Endothelial cell (in vitro differentiated cells): ENCODE measurements around the gene ICE1. TPM values are rescaled to one million over a fixed set of nuclear protein-coding genes. Genes with fewer than 3 reads are reported as not detected.

Experiments
- DNase-seq: peaks from one replicate; pipeline ENCODE4 v3.0.0; 2021; ENCODE audit warnings: low spot score
- H3K27ac Mint-ChIP-seq: one replicate; pipeline ENCODE4 v1.8.0; 2021; ENCODE audit warnings: mixed read lengths, inconsistent platforms; ENCODE audit not compliant: unreplicated experiment
- H3K27me3 Mint-ChIP-seq: one replicate; pipeline ENCODE4 v1.8.0; 2021; ENCODE audit warnings: mild to moderate bottlenecking, moderate library complexity, mixed read lengths, inconsistent platforms; ENCODE audit not compliant: unreplicated experiment
- H3K36me3 Mint-ChIP-seq: one replicate; pipeline ENCODE4 v1.8.0; 2021; ENCODE audit warnings: mild to moderate bottlenecking, low read depth, mixed read lengths, inconsistent platforms; ENCODE audit not compliant: unreplicated experiment
- H3K4me1 Mint-ChIP-seq: one replicate; pipeline ENCODE4 v1.8.0; 2021; ENCODE audit warnings: mild to moderate bottlenecking, mixed read lengths, inconsistent platforms; ENCODE audit not compliant: unreplicated experiment
- H3K4me3 Mint-ChIP-seq: one replicate; pipeline ENCODE4 v1.8.0; 2021; ENCODE audit warnings: mild to moderate bottlenecking, mixed read lengths, inconsistent platforms; ENCODE audit not compliant: unreplicated experiment
- H3K9me3 Mint-ChIP-seq: one replicate; pipeline ENCODE4 v1.8.0; 2021; ENCODE audit warnings: mixed read lengths, inconsistent platforms; ENCODE audit not compliant: unreplicated experiment
- total RNA-seq: library from RNA; stranded (reverse); fragmentation: NEBNext Ultra II Directional; extraction: Animal tissue kit (Norgen Biotek cat#: 25700); gene quantifications from one replicate; pipeline ENCODE4 v1.2.1, GENCODE V29; 2021; ENCODE audit not compliant: unreplicated experiment
- TF ChIP-seq, protein P1 (sequence below): fragments of 200-600 bp; sonication (generic); IDR thresholded peaks from one replicate; pipeline ENCODE4 v1.5.0; 2021; ENCODE audit warnings: antibody characterized with exemption; ENCODE audit not compliant: unreplicated experiment

ICE1 gene
- total RNA-seq, 1 donor from 2014 or later: 34.9 TPM

DNA sequence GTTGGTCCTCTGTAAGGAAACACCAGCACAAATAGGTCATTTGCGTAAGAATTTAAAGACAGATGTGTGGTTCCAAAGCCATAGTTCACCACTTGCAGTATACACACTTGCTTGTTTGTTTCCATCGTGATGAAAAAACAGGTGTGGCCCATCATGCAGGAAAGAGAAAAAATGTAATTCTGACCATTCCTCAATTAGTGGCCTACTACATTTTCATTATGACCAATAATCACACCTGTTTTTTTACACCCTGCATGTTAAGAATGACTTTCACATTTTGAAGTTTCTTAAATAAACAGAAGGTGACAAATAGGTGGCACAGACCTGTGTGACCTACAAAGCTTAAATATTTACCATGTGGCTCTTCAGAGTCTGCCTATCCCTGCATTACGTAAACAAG is 2.2 kb upstream of the ICE1 start:
- TF ChIP-seq, protein P1, sequence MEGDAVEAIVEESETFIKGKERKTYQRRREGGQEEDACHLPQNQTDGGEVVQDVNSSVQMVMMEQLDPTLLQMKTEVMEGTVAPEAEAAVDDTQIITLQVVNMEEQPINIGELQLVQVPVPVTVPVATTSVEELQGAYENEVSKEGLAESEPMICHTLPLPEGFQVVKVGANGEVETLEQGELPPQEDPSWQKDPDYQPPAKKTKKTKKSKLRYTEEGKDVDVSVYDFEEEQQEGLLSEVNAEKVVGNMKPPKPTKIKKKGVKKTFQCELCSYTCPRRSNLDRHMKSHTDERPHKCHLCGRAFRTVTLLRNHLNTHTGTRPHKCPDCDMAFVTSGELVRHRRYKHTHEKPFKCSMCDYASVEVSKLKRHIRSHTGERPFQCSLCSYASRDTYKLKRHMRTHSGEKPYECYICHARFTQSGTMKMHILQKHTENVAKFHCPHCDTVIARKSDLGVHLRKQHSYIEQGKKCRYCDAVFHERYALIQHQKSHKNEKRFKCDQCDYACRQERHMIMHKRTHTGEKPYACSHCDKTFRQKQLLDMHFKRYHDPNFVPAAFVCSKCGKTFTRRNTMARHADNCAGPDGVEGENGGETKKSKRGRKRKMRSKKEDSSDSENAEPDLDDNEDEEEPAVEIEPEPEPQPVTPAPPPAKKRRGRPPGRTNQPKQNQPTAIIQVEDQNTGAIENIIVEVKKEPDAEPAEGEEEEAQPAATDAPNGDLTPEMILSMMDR: no peak
- Mint-ChIP-seq H3K4me3 (no peak overlapping the region), H3K27me3 (peaks cover 14% of the 10 kb centered on the region), H3K4me1 (peaks cover 24% of the 10 kb centered on the region), H3K27ac (no peak overlapping the region), H3K36me3 (peaks cover 3% of the 10 kb centered on the region), H3K9me3 (no peaks in the 10 kb centered on the region)
- DNase-seq: no peak

GRCh38 chr5:5421149-5421960 is 1.1 kb upstream of the ICE1 start:
- Mint-ChIP-seq H3K4me1 (peaks cover 24% of the 10 kb centered on the region), H3K9me3 (no peaks in the 10 kb centered on the region), H3K36me3 (peaks cover 3% of the 10 kb centered on the region), H3K4me3 (peak overlapping the region; percentile 89), H3K27me3 (peaks cover 11% of the 10 kb centered on the region), H3K27ac (peak overlapping the region; percentile 40)
- DNase-seq: peak; percentile 9
- TF ChIP-seq, protein P1: no peak

DNA sequence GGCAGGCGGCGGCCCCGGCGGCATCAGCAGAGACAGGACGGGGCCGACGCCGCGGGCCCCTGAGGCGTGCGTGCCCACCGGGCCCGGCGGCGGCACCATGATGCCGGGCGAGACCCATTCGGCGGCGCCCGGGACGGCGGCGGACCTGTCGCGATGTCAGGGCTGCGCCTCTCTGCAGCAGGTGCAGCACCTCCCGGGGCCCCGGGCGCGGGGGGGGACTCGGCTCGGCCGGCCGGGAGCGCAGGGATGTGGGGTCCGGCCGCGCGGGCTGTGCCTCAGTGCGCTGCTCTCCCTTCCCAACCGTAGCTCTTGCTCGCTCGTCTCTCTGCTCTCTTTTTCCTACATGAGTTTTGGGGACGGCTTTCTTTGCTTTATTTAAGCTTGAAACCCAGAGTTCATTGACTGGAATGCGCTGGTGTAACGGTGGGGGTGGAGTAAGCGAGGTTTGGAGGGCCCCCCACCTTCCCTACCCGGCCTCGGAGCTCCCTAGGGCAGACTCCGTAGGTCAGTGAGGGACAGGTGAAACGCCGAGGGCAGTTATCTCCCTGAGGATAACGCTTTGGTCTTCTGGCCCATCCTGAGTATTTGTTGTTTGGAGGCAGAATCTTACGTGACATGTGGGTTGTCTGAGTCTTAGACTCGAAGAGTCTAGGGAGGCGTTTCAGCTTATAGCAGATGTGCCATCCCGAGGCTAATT is 490 bp downstream of the ICE1 start:
- Mint-ChIP-seq H3K9me3 (no peaks in the 10 kb centered on the region), H3K4me3 (no peak overlapping the region), H3K36me3 (no peaks in the 10 kb centered on the region), H3K27ac (peak overlapping the region; percentile 86), H3K27me3 (peaks cover 8% of the 10 kb centered on the region), H3K4me1 (peaks cover 21% of the 10 kb centered on the region)
- TF ChIP-seq, protein P1: no peak
- DNase-seq: no peak

DNA sequence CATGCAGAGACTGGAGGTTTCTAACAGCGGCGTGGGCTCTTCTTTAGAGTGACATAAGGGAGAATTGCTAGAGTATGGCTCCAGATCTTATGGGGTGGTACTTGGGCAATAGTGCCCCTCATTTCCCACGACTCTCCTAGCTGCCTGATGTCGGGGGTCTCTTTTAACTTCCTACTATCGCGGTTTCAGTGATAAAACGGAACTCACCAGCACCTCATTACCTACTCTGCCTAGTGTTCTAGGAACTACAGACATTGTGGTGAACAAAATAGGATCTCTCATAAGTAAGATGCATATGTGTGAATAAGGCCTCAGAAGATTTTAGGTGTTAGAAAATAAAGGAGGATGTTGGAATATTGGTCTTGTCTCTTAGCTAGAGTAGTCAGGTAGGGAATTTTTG is 1.1 kb downstream of the ICE1 start:
- Mint-ChIP-seq H3K4me3 (no peak overlapping the region), H3K9me3 (no peaks in the 10 kb centered on the region), H3K4me1 (peaks cover 16% of the 10 kb centered on the region), H3K36me3 (no peaks in the 10 kb centered on the region), H3K27ac (no peak overlapping the region), H3K27me3 (peaks cover 8% of the 10 kb centered on the region)
- TF ChIP-seq, protein P1: no peak
- DNase-seq: no peak

DNA sequence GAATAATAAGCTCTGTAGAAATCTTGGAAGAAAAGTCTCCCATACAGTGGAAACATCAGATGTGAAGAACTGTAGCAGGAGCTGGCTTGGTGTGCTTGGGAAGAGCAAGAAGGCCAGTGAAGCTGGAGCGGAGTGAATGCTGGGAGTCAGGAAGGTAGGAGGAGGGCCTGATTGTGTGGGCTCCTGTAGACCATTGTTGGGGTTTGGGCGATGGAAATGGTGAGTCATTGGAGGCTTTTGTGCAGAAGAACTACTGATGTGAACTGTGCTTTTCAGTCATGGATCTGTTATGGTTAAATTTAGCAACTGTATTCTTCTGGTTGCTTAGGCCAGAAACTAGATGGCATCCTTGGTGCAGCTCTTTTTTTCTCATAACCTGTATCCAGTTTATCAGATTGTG is 2.3 kb downstream of the ICE1 start:
- DNase-seq: no peak
- H3K4me3 Mint-ChIP-seq: no peak overlapping the region

More for the DNA sequence above, 2.3 kb downstream of the ICE1 start:
- peaks cover 24% of the 10 kb centered on the region for H3K4me1 Mint-ChIP-seq
- H3K9me3 Mint-ChIP-seq: no peaks in the 10 kb centered on the region
- no peak overlapping the region for H3K27ac Mint-ChIP-seq
- no peaks in the 10 kb centered on the region for H3K36me3 Mint-ChIP-seq
- TF ChIP-seq, protein P1: no peak
- H3K27me3 Mint-ChIP-seq: peaks cover 8% of the 10 kb centered on the region
